ENCODE measurements around the gene CDH4.

DNA sequence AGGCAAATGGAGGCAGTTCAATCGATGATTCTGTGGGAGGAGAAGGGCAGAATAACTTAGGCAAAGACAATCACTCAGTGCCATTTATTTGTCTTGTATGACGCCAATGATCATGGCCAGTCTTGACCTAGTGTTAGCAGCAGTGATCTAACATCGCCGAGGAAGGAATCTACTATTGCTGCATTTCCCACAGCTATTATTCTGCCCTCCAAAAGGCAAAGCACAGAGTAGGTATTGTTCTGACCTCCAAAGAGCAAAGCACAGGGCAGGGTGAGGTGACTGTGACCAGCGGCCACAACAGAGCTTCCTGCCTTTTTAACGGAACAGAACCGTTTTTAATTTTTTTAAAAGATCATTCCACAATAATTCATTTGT, 235.9 kb downstream of the CDH4 start:
- TF ChIP-seq, protein P1, sequence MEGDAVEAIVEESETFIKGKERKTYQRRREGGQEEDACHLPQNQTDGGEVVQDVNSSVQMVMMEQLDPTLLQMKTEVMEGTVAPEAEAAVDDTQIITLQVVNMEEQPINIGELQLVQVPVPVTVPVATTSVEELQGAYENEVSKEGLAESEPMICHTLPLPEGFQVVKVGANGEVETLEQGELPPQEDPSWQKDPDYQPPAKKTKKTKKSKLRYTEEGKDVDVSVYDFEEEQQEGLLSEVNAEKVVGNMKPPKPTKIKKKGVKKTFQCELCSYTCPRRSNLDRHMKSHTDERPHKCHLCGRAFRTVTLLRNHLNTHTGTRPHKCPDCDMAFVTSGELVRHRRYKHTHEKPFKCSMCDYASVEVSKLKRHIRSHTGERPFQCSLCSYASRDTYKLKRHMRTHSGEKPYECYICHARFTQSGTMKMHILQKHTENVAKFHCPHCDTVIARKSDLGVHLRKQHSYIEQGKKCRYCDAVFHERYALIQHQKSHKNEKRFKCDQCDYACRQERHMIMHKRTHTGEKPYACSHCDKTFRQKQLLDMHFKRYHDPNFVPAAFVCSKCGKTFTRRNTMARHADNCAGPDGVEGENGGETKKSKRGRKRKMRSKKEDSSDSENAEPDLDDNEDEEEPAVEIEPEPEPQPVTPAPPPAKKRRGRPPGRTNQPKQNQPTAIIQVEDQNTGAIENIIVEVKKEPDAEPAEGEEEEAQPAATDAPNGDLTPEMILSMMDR (conservative IDR thresholded peaks at IDR 0.05; ENCODE audit: low read depth, low read length): no peak
- no peak for TF ChIP-seq BHLHE40 (IDR thresholded peaks at IDR 0.05; ENCODE audit: low read depth, low read length)
- TF ChIP-seq POLR2A (IDR thresholded peaks at IDR 0.05; ENCODE audit: low read depth, low read length): no peak
- TF ChIP-seq FOS (IDR thresholded peaks at IDR 0.05; ENCODE audit: low read depth, low read length): no peak
- TF ChIP-seq SMC3 (IDR thresholded peaks at IDR 0.05; ENCODE audit: low read depth, low read length): no peak
- no peak for TF ChIP-seq MAFK (IDR thresholded peaks at IDR 0.05; ENCODE audit: low read depth, low read length)
- no peak for TF ChIP-seq CEBPB (IDR thresholded peaks at IDR 0.05; ENCODE audit: low read depth, low read length)
- TF ChIP-seq RAD21 (IDR thresholded peaks at IDR 0.05; ENCODE audit: low read length): no peak
- TF ChIP-seq MAZ (IDR thresholded peaks at IDR 0.05; ENCODE audit: borderline replicate concordance, low read depth, low read length): no peak

Measured in IMR-90 (cell line).